Activated CD4-positive, alpha-beta memory T cell treated with anti-CD3 and anti-CD28 coated beads, Interleukin-2, amount 10 ng/mL, durations not matched to agents 7 days and 5 days (primary cell): ENCODE results near the gene HCN2. TPM values are rescaled to one million over a fixed set of nuclear protein-coding genes. Genes with fewer than 3 reads are reported as not detected.
"Not testable (repeated sequence)": the region's sequence is repeated elsewhere in the genome, so short reads cannot be mapped to it uniquely, and the experiment has no call there.

ENCODE experiments used
- CTCF ChIA-PET: fragments of 350-600 bp; sonication (Branson Sonifier 250); formaldehyde crosslinking; loops from one replicate; lab custom pipeline; 2021; ENCODE audit warnings: antibody characterized with exemption, inconsistent platforms; lab: Charles Lee
- POLR2A ChIA-PET: fragments of 350-600 bp; sonication (Branson Sonifier 250); formaldehyde crosslinking; loops from one replicate; lab custom pipeline; 2021; ENCODE audit warnings: antibody characterized with exemption; lab: Charles Lee
- DNase-seq: peaks from one replicate; pipeline ENCODE4 v3.0.0-alpha.2; 2020
- H3K27ac Mint-ChIP-seq: one replicate; pipeline ENCODE4 v1.8.0; 2021; ENCODE audit warnings: mild to moderate bottlenecking, mixed read lengths
- H3K27me3 Mint-ChIP-seq: one replicate; pipeline ENCODE4 v1.8.0; 2021; ENCODE audit warnings: mixed read lengths
- H3K36me3 Mint-ChIP-seq: one replicate; pipeline ENCODE4 v1.8.0; 2021; ENCODE audit warnings: low read depth, mixed read lengths
- H3K4me1 Mint-ChIP-seq: one replicate; pipeline ENCODE4 v1.8.0; 2021; ENCODE audit warnings: mixed read lengths
- H3K4me3 Mint-ChIP-seq: one replicate; pipeline ENCODE4 v1.8.0; 2021; ENCODE audit warnings: mild to moderate bottlenecking, mixed read lengths
- H3K9me3 Mint-ChIP-seq: one replicate; pipeline ENCODE4 v1.8.0; 2021; ENCODE audit warnings: mixed read lengths
- total RNA-seq, 2 experiments: library from RNA; stranded (reverse); gene quantifications; one replicate each; pipeline ENCODE4 v1.2.3, GENCODE V29; 2021

The HCN2 gene
- total RNA-seq, 2 experiments from 2014 or later = 3.1 to 3.5 TPM

GRCh38 chr19:593055-593454, 3.4 kb downstream of the HCN2 start:
- ChIA-PET POLR2A (no interaction called here), CTCF (no interaction called here)
- no peak overlapping the region for H3K27ac Mint-ChIP-seq
- H3K9me3 Mint-ChIP-seq = no peaks in the 10 kb centered on the region
- H3K36me3 Mint-ChIP-seq = no peaks in the 10 kb centered on the region
- peaks cover 8% of the 10 kb centered on the region for H3K4me1 Mint-ChIP-seq
- peaks cover 18% of the 10 kb centered on the region for H3K27me3 Mint-ChIP-seq
- no peak for DNase-seq
- H3K4me3 Mint-ChIP-seq = no peak overlapping the region

DNA sequence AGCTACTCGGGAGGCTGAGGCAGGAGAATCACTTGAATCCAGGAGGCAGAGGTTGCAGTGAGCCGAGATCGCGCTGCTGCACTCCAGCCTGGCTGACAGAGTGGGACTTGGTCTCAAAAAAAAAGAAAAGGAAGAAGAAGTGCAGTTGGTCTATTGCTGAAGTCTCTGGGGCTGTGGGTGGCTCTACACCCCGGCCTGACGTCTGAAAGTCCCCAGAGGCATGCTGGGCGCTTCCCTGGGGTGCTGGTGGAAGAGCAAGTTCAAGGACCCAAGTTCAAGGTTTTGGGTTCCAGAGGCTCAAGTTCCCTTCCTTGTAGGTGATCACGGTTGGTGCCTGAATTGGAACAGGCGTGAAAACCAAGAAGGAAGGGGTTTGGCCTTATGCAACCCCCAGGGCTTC, 3.8 kb downstream of the HCN2 start:
- no peaks in the 10 kb centered on the region for H3K9me3 Mint-ChIP-seq
- no peaks in the 10 kb centered on the region for H3K36me3 Mint-ChIP-seq
- ChIA-PET POLR2A (no interaction called here), CTCF (no interaction called here)
- H3K27me3 Mint-ChIP-seq = peaks cover 15% of the 10 kb centered on the region
- no peak for DNase-seq
- no peak overlapping the region for H3K4me3 Mint-ChIP-seq
- no peak overlapping the region for H3K27ac Mint-ChIP-seq
- peaks cover 8% of the 10 kb centered on the region for H3K4me1 Mint-ChIP-seq

GRCh38 chr19:594265-594870, 4.7 kb downstream of the HCN2 start:
- peaks cover 9% of the 10 kb centered on the region for H3K27me3 Mint-ChIP-seq
- peaks cover 4% of the 10 kb centered on the region for H3K4me1 Mint-ChIP-seq
- no peaks in the 10 kb centered on the region for H3K9me3 Mint-ChIP-seq
- CTCF ChIA-PET = interaction anchor here (0.6 kb wide), 1 partner anchor 328 kb away, joined by 3 read pairs; no protein-coding TSS in a partner anchor
- POLR2A ChIA-PET = no interaction called here
- no peak overlapping the region for H3K27ac Mint-ChIP-seq
- H3K36me3 Mint-ChIP-seq = no peaks in the 10 kb centered on the region
- H3K4me3 Mint-ChIP-seq = no peak overlapping the region
- DNase-seq = no peak

DNA sequence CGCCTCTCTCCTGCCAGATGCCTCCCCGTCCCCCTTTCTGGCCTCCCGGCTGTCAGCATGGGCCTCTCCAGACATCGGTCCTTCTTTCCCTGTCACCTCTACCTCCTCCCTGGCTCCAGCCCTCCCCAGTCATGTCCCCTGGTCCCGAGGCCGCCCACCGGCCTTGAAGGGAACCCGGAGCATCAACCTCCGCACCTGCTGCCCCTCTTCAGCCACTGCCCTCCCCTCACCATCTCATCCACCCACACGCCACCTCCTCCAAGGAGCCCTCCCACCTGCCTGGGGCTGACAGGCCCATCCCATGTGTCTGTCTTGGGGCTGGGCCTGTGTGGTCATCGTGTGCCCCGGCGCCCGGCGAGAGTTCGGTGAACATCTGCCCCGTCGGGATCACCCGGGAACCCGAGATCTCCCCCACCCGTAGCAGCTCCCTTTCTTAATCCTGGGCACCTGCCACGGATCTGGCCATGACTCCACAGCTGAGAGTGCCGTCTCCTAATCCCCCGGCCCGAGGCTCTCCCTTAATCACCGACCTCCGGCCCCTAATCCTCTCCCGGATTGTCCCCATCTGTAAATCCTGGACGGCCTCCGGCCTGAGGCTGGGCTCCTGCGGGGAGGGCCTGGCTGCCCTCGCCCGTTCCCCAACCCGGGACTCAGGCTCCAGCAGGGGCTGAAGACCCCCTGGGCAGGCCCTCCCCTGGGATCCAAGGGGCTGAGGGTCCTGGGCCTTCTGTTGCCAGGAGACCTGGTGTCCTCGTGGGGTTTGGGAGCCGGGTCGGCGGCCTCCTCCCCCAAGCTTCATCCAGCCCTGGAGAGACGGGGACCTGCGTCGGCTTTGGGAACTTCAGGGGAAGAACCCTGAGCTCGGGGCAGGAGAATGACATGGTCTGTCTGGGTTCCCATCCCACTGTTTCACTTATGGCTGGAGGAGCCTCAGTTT, 5.9 kb downstream of the HCN2 start:
- Mint-ChIP-seq H3K9me3 (no peaks in the 10 kb centered on the region), H3K27me3 (peaks cover 7% of the 10 kb centered on the region), H3K36me3 (no peaks in the 10 kb centered on the region), H3K4me1 (peaks cover 3% of the 10 kb centered on the region), H3K4me3 (no peak overlapping the region), H3K27ac (no peak overlapping the region)
- CTCF ChIA-PET = no interaction called here
- POLR2A ChIA-PET = no interaction called here
- DNase-seq = no peak

GRCh38 chr19:596263-596655, 6.6 kb downstream of the HCN2 start:
- H3K4me3 Mint-ChIP-seq = no peak overlapping the region
- POLR2A ChIA-PET = no interaction called here
- H3K27ac Mint-ChIP-seq = no peak overlapping the region
- H3K4me1 Mint-ChIP-seq = peaks cover 2% of the 10 kb centered on the region
- H3K36me3 Mint-ChIP-seq = no peaks in the 10 kb centered on the region
- H3K9me3 Mint-ChIP-seq = no peaks in the 10 kb centered on the region
- peaks cover 5% of the 10 kb centered on the region for H3K27me3 Mint-ChIP-seq
- DNase-seq = no peak
- CTCF ChIA-PET = no interaction called here

GRCh38 chr19:597406-598315, 8.0 kb downstream of the HCN2 start:
- Mint-ChIP-seq H3K4me1 (no peaks in the 10 kb centered on the region), H3K27me3 (peaks cover 2% of the 10 kb centered on the region), H3K36me3 (no peaks in the 10 kb centered on the region), H3K9me3 (no peaks in the 10 kb centered on the region), H3K27ac (no peak overlapping the region), H3K4me3 (no peak overlapping the region)
- ChIA-PET CTCF (no interaction called here), POLR2A (no interaction called here)
- peak; percentile 30 for DNase-seq

- ChIA-PET POLR2A (no interaction called here), CTCF (no interaction called here)
- Mint-ChIP-seq H3K27me3 (no peaks in the 10 kb centered on the region), H3K9me3 (no peaks in the 10 kb centered on the region), H3K4me3 (no peak overlapping the region), H3K36me3 (no peaks in the 10 kb centered on the region), H3K4me1 (no peaks in the 10 kb centered on the region), H3K27ac (no peak overlapping the region)
- no peak for DNase-seq
Measured at GRCh38 chr19:601310-601709, 11.6 kb downstream of the HCN2 start.

DNA sequence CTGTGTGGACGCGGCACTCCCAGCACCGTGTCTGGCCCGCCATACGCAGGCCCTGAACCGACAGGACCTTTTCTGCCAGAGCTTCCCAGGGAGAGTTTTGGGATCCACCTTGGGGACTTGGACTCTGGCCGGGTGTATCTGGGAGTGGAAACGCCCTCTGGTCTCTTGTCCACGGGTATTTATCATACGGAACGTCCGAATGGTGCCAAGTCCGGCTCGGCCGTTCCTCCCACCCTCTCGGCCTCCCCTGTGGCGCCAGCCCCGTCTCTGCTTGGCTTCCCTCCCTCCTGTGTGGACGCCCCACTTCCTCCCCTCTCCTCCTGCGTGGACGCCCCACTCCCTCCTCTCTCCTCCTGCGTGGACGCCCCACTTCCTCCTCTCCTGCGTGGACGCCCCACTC, 12.1 kb downstream of the HCN2 start:
- Mint-ChIP-seq H3K27ac (no peak overlapping the region), H3K4me1 (no peaks in the 10 kb centered on the region), H3K9me3 (no peaks in the 10 kb centered on the region), H3K4me3 (no peak overlapping the region), H3K36me3 (no peaks in the 10 kb centered on the region), H3K27me3 (no peaks in the 10 kb centered on the region)
- CTCF ChIA-PET = no interaction called here
- POLR2A ChIA-PET = no interaction called here
- no peak for DNase-seq

DNA sequence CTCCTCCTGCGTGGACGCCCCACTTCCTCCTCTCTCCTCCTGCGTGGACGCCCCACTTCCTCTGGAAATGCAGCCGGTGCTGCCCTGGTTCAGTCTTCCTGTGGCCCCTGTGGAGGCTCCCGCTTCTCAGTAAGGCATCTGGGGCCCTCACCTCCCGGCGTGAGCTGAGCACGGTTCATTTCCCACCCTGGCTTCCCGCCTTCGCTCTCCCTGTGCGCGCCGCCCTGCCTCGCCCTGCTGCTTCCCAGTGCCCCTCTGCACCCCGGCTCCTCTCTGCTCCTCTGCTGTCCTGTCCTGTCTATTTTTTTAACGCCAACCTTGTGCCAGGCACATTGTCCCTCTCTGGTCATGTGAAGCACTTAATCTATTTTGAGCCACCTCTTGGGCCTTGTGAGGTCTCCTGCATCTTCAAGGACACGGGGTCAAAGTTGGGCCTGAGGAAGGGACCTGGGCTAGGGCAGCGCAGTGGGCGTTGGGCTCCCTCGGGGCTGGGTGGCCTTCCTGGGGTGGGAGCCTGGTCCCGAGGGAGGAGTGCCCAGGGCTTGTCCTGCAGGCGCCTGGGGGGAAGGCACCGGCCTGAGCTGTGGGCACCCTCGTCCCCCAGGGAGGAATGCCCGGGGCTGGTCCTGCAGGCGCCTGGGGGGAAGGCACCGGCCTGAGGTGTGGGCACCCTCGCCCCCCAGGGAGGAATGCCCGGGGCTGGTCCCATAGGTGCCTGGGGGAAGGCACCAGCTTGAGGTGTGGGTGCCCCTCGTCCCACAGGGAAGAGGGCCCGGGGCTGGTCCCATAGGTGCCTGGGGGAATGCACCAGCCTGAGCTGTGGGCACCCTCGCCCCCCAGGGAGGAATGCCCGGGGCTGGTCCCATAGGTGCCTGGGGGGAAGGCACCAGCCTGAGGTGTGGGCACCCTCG, 13.0 kb downstream of the HCN2 start:
- POLR2A ChIA-PET = no interaction called here
- H3K4me1 Mint-ChIP-seq = no peaks in the 10 kb centered on the region

DNA sequence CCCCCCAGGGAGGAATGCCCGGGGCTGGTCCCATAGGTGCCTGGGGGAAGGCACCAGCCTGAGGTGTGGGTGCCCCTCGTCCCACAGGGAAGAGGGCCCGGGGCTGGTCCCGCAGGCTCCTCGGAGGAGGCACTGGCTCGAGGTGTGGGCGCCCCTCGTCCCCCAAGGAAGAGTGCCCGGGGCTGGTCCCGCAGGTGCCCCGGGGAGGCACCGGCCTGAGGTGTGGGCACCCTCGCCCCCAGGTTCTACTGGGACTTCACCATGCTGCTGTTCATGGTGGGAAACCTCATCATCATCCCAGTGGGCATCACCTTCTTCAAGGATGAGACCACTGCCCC, 13.6 kb downstream of the HCN2 start:
- H3K9me3 Mint-ChIP-seq, CTCF ChIA-PET, H3K27me3 Mint-ChIP-seq, H3K4me3 Mint-ChIP-seq, H3K36me3 Mint-ChIP-seq, POLR2A ChIA-PET, DNase-seq, H3K4me1 Mint-ChIP-seq, H3K27ac Mint-ChIP-seq: not testable (repeated sequence)

More for the DNA sequence above, 13.0 kb downstream of the HCN2 start:
- DNase-seq = no peak
- no peak overlapping the region for H3K27ac Mint-ChIP-seq
- H3K9me3 Mint-ChIP-seq = no peaks in the 10 kb centered on the region
- no peak overlapping the region for H3K4me3 Mint-ChIP-seq
- CTCF ChIA-PET = no interaction called here
- H3K27me3 Mint-ChIP-seq = no peaks in the 10 kb centered on the region
- no peaks in the 10 kb centered on the region for H3K36me3 Mint-ChIP-seq

GRCh38 chr19:603779-604178, 14.1 kb downstream of the HCN2 start:
- H3K9me3 Mint-ChIP-seq, POLR2A ChIA-PET, H3K27me3 Mint-ChIP-seq, H3K27ac Mint-ChIP-seq, CTCF ChIA-PET, H3K36me3 Mint-ChIP-seq, H3K4me3 Mint-ChIP-seq, H3K4me1 Mint-ChIP-seq: not testable (repeated sequence)
- DNase-seq = peak; percentile 33

DNA sequence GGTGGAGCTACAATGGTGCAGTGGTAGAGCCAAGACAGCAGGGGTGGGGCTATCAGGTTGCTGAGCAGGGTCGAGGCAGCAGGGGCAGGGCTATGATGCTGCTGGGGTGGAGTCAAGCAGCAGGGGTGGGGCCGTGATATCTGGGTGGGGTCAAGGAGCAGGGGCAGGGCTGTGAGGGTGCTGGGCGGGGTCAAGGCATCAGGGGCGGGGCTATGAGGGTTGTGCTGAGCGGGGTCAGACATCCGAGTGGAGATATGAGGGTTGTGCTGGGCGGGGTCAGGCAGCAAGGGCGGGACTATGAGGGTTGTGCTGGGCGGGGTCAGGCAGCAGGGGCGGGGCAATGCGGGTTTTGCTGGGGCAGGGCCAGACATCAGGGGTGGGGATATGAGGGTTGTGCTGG, 14.7 kb downstream of the HCN2 start:
- Mint-ChIP-seq H3K27ac (no peak overlapping the region), H3K9me3 (no peaks in the 10 kb centered on the region)
- POLR2A ChIA-PET = no interaction called here

More for the DNA sequence above, 14.7 kb downstream of the HCN2 start:
- CTCF ChIA-PET = no interaction called here
- H3K4me3 Mint-ChIP-seq = no peak overlapping the region
- H3K27me3 Mint-ChIP-seq = no peaks in the 10 kb centered on the region
- peak; percentile 56 for DNase-seq
- no peaks in the 10 kb centered on the region for H3K4me1 Mint-ChIP-seq
- no peaks in the 10 kb centered on the region for H3K36me3 Mint-ChIP-seq
